Measurements from ENCODE around the gene BCL2L2.
A peak's percentile ranks its signal among the peaks of the same experiment; 100 is the strongest.
"Not testable (repeated sequence)": the region's sequence is repeated elsewhere in the genome, so short reads cannot be mapped to it uniquely, and the experiment has no call there.

Gene BCL2L2, protein sequence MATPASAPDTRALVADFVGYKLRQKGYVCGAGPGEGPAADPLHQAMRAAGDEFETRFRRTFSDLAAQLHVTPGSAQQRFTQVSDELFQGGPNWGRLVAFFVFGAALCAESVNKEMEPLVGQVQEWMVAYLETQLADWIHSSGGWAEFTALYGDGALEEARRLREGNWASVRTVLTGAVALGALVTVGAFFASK

DNA sequence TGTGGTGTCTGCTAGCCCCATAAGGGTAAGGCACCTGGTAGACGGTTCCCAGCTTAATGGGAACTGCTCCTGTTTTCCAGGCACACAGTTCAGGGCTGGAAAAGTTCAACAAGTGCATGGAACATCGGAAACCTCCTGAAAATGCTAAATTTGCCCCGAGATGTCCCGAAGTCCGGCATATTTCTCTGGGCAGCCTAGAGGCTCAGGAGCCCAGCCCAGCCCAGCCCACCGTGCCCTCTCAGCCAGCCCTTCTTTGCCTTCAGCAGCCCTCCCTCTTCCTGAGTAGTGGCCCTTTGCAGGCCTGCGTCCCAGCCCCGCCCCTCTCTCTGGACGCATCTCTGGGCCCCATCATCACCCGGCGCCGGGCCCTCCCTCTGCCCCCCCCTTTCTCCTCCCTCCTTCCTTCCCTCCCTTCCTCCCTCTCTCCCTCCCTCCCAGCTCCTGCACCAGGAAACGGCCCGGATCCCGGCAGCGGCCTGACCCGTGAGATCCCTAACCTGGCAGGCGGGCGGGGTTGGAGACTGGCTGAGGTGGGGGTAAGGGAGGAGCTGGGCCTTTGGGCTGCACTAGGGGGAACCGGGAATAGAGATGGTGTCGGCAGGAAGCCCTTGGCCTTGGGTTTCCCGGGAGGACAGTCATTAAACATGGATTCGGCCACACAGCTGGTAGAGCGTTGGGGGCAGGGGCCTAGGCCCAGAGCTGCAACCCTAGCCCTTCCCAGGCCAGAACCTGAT, at the start of gene BCL2L2:
BCL2L2 (plus strand) TSS at position 422 of the 734 bp plus-strand sequence. CDS start 935 bp downstream, outside the sequence.
- DNase-seq (ENCODE audit: low read depth): peak; percentile 83

DNA sequence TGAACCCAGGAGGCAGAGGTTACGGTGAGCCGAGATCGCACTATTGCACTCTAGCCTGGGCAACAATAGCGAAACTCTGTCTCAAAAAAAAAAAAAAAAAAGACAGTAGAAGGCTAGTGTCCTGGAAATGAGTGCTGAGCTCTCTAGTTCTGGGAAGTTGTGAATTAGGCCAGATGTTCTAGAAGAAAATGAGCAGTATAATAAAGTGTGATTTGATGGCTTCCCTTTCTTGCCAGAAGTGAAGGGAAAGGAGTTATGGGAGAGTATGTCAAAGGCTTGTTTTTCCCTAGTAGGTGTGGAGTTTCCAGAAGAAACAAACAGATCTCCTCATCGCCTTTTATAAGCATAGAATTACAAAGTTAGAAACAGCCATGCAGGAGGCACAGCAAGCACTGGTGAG, 48.4 kb upstream of the BCL2L2 start:
- DNase-seq (ENCODE audit: low read depth): no peak

DNA sequence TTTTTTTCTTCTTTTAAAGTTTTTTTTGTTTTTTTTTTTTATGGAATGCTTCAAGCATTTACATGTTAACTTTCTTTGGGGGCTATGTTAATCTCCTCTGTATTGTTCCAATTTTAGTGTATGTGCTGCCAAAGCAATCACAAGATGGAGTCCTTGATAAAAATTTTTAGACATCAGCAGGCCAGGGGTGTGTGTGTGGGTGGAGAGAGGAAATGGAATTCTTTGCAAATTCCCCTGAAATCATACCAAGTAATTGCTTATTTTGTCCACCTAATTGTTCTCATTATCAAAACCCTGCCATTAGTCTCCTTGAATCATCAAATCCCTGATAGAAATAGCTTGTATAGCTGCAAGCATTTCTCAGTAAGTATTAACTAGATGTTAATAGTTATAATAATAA, 47.2 kb upstream of the BCL2L2 start:
- DNase-seq (ENCODE audit: low read depth): no peak

DNA sequence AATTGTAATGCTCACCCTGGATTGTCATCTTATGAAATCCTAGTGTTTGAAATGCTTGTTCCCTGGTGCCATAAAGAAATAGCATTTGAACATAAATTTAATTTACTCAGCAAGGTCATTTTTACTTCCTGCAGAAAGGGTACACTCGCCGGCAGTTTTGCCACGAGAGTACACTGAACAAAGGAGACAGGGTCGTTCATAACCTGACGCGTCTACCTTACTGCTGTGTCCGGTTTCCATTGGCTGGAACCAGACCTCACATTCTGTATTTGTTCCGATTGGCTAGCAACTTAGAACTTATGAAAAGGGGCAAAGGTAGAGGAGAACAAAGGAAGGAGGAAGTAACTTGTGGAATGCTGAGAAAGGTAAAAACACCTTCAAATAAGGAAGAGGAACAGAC, 45.8 kb upstream of the BCL2L2 start:
- DNase-seq (ENCODE audit: low read depth): not testable (repeated sequence)

DNA sequence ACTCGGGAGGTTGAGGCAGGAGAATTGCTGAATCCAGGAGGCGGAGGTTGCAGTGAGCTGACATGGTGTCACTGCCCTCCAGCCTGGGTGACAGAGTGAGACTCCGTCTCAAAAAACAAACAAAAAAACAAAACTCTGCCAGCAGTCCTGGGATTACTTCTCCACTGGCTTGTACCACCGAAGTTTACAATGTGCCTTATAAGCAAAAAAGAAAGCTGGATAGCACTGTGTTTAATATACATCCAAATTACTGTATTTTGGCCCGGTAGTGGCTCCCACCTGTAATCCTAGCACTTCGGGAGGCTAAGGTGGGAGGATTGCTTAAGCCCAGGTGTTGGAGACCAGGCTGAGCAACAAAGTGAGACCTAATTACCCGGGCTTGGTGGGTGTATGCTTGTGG, 37.4 kb upstream of the BCL2L2 start:
- DNase-seq (ENCODE audit: low read depth): no peak

DNA sequence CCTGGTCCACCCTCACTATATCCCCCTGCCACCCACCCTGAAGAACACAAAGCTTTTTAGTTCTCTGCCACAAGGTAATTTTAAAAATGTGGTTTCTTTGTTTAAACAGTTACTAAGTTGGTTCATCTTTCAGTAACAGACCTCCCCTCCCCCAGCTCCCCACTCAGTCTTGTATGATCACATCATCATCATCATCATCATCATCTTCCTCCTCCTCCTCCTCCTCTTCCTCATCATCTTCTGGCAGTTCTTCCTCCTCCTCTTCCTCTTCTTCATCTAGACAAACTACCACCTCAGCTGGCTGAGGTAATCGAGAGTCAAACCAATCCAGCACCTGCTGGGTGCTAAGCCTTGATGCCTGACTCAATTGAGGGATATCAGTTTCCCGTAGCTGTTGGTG, 31.2 kb upstream of the BCL2L2 start:
- DNase-seq (ENCODE audit: low read depth): no peak

DNA sequence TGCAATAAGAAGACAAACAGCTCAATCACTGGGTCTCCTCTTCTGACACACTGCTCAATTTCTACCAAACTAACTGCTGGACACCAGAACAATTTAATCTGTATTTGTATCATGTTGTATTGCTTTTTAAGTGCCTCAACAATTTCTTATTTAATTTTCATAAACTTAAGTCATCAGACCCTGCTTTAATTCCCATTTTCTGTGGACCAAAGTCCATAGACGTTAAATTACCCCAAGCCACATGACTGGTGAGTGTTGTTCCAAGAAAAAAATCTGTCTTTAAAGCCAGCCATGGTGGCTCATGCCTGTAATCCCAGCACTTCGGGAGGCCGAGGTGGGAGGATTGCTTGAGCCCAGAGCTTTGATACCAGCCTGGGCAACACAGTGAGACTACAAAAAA, 29.4 kb upstream of the BCL2L2 start:
- no peak for DNase-seq (ENCODE audit: low read depth)

DNA sequence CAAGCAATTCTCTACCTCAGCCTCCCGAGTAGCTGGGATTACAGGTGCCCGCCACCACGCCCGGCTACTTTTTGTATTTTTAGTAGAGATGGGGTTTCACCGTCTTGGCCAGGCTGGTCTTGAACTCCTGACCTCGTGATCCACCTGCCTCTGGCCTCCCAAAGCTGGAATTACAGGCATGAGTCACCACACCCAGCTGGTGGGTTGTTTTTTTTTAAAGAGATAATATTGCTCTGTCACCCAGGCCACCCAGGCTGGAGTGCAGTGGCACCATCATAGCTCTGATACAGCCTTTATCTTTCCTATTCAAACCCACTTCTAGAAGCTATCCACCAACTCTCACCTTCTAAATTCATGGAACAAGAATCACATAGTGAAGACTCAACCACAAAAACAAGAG, 28.7 kb upstream of the BCL2L2 start:
- not testable (repeated sequence) for DNase-seq (ENCODE audit: low read depth)

DNA sequence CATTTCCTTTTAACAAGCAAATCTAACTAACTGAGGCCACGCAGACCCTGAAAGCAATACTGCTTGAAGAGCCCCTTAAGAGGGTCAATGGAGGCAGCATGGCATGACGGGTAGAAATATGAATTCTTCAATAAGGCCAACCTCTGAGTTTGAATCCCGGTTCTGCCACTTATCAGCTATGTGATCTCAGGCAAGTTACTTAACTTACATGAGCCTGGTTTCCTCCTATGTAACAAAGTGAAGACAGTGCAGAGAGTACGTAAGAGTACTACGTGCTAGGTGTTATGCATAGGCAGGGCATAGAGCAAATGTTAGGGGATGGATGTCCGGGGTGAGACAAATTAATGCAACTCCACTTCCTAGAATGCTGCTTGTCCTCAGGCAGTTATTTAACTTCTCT, 25.4 kb upstream of the BCL2L2 start:
- DNase-seq (ENCODE audit: low read depth): no peak

DNA sequence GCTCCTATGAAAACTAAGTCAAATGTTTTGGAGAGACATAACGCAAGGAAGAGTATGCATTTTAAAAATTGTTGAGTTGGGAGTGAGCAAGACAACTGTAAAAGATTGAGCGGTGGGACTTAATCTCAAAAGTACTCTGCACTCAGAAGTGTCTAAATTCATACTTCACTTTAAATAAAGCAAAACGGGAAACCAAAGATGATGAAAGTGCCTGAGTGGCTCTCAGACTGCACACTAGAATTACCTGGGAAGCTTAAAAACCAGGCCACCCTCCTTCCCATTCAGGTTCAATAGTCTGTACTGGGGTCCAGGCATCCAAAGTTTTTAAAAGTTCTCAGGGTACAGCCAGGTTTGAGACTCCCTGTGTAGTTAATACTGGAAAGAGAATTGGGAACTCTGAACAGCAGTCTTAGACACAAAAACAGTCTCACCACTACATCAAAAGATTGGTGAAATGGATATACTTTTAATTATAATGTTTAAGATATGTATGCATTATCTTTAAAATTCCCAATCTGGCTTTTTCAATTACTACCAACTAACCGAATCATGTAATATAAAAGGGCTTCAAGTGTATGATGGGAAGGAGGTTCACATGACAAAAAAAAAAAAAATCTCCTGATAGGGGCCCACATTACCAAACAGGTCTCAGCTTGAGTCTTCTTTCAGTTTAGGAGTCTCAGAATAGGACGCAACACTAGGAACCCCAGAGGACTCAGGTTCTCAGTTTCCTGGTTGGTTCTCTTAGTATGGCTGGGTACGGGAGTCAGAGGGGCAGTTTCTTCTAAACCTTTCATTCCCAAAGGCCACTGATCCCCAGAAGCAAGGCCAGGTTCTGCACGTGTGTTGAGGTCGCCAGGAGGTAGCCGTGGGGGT, 21.7 kb upstream of the BCL2L2 start:
- DNase-seq (ENCODE audit: low read depth): no peak

DNA sequence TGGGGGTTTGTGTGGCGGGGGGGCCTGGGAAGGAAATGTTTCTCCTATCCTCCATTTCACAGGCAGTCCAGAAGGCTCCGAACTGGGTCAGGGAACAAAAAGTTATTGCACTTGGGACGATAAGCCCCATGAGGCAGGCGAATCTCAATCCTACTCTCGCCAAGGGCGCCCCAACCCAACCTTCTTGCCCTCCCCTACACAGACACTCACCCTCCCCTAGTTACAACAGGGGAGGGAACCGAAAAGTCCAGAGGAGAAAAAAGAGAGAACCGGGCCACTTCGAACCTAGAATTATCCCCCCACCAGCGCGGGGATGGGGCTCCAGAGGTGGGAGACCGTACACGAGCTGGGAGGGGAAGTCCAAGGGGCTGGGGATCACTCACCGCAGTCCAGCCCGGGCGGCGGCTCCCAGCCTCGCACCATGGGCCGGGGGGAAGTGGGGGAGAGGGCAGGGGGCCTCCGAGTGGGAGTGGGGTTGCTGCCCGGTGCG, 21.1 kb upstream of the BCL2L2 start:
- DNase-seq (ENCODE audit: low read depth): no peak

DNA sequence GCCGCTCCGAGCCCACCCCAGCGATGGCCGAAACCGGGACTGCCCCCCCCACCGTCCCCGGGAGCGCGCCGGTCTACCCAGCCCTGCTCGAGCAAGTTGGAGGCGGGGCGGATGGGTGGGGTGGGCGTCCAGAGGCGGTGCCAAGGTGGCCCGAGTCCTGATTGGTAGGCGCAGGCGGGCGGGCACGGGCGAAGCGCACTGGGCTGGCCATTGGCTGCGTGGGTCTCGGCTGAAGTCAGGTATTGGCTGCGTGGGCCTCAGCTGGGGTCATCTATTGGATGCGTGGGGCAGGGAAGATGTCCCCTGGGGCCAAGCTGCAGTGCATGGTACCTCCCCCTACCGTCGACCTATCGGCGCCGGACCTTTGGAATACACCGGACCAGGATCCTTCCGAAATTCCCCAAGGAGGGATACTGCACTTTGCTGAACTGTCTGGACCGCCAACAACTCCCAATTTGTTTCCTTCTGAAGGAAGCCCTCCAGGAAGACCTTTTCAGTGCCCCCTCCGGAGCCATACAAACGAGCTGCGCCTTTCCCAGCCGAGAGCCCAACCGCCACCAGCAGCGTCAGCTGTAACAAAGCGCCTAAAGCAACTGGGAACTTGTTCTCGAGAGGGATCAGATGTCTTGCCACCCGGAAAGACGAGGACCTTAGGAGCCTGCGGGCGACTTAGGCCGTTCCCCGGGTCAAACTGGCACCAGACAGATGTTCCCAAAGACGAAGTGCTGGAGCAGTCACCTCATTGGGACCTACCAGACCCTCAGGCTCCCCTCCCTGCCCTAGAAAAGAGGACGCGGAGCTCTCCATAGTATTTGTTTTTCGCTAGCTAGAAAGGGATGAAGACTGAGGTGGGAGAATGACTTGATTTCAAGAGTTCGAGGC, 20.4 kb upstream of the BCL2L2 start, which contains the start of gene HOMEZ:
HOMEZ (minus strand) TSS at position 113 of the 882 bp plus-strand sequence. CDS start 180 bp downstream, outside the sequence.
- peak; percentile 75 for DNase-seq (ENCODE audit: low read depth)

DNA sequence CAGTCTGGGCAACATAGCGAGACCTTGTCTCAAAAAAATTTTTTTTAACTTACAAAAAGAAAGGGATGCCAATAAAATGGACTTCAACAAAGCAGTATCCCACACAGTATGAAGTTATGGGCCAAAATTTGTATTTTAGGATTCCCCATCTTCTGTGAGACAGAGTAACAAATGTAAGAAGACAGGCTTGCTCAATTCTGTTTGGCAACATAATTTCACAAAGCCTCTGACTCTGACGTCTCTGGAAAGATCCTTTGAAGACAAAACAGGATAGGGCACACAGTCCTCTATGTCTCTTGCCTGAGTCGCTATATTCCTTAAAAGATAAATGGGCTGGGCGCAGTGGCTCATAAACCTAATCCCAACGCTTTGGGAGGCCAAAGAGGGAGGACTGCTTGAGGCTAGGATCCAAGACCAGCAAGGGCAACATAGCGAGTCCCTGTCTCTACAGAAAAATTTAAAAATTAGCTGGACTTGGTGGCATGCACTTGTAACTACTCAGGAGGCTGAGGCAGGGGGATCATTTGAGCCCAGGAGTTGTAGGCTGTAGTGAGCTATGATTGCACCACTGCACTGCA, 19.6 kb upstream of the BCL2L2 start:
- no peak for DNase-seq (ENCODE audit: low read depth)

DNA sequence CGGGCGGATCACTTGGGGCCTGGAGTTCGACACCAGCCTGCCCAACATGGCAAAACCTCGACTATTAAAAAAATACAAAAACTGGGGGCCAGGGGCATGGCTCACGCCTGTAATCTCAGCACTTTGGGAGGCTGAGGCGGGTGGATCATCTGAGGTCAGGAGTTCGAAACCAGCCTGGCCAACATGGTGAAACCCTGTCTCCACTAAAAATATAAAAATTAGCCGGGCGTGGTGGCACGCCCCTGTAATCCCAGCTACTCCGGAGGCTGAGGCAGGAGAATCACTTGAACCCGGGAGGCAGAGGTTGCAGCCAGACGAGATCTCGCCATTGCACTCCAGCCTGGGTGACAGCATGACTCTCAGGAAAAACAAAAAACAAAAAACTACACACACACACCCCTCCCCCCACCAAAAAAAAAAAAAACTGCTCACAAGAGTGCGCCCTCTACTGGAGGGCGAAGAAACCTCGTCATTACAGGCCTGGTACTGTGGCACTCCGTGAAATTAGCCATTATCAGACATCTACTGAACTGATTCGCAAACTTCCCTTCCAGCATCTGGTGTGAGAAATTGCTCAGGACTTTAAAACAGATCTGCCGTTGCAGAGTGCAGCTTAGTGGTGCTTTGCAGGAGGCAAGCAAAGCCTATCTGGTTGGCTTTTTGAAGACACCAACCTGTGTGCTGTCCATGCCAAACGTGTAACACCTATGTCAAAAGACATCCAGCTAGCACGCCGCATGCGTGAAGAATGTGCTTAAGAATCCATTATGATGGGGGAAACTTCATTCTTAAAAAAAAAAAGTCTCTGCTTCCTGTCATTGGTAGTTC, 11.7 kb upstream of the BCL2L2 start:
- no peak for DNase-seq (ENCODE audit: low read depth)

DNA sequence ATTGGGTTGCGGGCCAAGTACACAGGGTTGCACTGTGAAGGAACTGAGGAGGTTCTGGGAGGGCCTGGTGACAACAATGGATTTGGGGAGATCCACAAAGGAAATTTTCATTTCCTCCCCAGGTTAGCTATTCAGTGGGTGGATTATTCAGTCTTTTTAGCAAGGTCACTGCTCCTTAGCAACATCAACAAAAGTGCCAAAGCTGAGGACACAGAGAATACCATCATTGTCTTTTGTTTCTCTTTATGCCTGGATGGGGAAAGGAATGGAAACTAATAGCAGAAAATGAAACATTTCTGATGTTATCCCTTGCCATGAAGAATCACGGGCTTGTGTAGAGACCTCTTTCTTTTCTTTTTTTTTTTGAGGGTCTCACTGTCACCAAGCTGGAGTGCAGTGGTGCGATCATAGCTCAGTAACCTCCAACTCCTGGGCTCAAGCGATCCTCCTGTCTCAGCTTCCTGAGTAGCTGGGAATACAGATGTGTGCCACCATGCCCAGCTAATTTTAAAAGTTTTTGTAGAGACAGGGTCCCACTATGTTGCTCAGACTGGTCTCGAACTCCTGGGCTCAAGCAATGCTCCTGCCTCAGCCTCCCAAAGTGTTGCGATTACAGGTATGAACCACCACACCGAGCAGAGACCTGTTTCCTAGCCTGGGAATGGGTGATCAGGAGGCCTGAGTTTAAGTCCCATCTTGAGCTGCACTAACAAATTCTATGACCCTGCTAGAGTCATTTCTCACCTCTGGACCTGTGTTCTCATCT, 10.4 kb upstream of the BCL2L2 start:
- DNase-seq (ENCODE audit: low read depth): no peak

DNA sequence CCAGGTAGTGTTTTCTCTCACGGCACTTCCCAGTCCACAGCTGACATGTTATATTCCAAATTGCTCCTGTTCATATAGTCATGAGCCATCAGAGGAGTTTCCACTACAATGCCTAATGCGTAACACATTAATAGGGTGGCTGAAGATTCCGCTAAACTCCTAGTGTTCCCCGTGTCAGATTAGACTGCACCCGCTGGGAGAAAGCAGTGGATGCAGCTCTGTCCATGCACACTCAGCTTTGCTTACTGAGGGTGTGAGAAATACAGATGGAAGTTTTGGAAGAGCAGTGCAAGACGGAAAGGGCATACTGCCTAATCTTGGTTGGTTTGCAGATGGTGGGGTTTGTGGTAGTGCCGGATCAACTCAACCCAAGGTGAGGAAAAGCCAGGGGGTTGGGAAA, 9.5 kb upstream of the BCL2L2 start:
- no peak for DNase-seq (ENCODE audit: low read depth)

DNA sequence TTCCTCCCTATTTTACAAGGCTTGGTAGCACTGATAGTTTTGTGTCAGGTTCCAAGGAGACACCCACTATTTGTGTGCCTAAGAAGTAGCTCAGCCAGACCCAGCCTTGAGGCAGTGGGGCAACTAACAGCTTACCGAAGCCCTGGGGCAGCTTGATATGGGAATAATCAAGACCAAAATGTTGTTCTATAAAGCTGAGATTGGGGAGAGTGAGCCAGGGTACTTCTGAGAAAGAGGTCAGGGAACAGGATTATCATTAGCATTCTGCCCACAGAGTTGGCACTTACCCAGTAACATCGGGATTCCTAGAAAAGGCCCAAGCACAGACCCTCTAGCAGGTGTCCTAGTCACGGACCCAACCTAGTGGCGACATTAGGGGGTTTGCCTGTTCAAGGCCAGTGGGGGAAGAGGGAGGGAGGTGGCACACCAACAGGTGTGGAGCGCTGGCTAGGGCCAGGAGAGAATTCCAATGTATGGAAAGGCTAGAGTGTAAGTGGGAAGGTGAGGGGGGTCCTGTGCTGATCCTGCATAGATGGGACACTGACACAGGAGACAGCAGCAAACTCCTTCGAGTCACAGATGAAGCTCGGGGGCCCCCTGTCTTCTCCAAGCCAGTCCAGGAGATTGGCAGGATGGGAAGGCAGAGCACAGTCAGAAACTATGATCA, 8.9 kb upstream of the BCL2L2 start:
- no peak for DNase-seq (ENCODE audit: low read depth)

DNA sequence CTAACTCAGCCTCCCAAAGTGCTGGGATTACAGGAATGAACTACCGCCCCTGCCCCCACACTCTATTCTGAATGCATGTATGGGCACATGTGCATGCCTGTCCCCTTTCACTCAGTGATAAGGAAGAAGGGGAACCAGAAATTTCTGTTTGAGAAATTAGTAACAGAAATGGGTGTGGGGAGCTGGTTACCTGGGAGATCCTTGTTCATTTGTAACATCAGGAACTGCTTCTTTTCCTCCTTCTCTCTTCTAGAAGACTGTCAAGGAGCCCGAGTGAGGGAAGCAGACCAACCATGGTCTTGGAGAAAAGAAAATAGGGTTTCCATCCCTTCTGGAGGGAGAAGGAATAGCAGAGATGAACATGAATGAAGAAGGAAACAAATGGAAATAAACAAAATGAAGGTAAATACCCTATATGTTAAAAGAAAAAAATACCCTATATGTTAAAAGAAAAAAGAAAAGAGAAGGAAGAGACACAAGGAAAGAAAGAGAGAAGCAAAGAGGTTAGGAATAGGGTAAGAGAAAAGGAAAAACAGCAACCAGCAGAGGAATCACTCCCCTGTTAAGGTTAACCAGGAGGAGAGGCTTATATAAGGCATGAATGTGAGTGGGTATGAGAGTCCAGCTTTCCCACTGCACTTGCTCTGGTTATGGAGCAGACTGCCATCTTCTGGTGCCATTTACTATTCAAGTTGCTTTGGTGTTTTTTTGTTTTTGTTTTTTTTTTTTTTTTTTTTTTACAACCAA, 7.2 kb upstream of the BCL2L2 start:
- DNase-seq (ENCODE audit: low read depth): no peak

Data from CMK (cell line).